ENCODE measurements around the gene ITGB1.

DNA sequence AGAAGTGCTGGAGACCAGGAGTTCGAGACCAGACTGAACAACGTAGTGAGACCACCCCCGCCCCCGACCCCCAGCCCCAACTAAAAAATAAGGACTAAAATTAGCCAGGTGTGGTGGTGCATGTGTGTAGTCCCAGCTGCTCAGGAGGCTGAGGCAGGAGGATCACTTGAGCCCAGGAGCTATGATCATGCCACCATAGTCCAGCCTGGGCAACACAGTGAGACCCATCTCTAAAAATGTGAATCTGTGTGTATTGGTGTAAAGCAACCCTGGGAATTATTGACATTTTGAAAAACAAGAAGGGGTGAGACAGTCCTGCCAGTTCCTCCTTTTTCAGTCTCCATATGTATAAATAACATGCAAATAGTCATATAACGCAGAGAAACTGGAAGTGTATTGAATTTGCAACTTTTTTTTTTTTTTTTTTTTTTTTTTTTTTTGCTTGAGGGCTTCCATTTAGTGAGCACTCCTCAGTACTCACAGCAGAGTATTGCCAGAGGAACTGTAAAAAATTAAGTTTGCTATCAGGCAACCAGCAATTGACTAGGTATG is 3.4 kb upstream of the ITGB1 start:
- TF ChIP-seq JUNB (CRISPR knock-in tag; conservative IDR thresholded peaks at IDR 0.05) (no peak), POLR2A (conservative IDR thresholded peaks at IDR 0.05) (no peak), SMARCC2 (IDR thresholded peaks at IDR 0.05; ENCODE audit: low read depth) (no peak), KDM4B (IDR thresholded peaks at IDR 0.05; ENCODE audit: borderline replicate concordance in 2 of 2, low read depth in 1 of 2) (no peak), KDM1A (IDR thresholded peaks at IDR 0.05) (no peak), ELF4 (CRISPR knock-in tag; IDR thresholded peaks at IDR 0.05) (no peak)
- TF ChIP-seq, protein P1, sequence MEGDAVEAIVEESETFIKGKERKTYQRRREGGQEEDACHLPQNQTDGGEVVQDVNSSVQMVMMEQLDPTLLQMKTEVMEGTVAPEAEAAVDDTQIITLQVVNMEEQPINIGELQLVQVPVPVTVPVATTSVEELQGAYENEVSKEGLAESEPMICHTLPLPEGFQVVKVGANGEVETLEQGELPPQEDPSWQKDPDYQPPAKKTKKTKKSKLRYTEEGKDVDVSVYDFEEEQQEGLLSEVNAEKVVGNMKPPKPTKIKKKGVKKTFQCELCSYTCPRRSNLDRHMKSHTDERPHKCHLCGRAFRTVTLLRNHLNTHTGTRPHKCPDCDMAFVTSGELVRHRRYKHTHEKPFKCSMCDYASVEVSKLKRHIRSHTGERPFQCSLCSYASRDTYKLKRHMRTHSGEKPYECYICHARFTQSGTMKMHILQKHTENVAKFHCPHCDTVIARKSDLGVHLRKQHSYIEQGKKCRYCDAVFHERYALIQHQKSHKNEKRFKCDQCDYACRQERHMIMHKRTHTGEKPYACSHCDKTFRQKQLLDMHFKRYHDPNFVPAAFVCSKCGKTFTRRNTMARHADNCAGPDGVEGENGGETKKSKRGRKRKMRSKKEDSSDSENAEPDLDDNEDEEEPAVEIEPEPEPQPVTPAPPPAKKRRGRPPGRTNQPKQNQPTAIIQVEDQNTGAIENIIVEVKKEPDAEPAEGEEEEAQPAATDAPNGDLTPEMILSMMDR (IDR thresholded peaks at IDR 0.05 in 2 of 3, conservative IDR thresholded peaks at IDR 0.05 in 1 of 3; ENCODE audit: insufficient read depth in 2 of 3, low read depth in 1 of 3, low read length in 3 of 3), result no peak
- TF ChIP-seq, protein P2, sequence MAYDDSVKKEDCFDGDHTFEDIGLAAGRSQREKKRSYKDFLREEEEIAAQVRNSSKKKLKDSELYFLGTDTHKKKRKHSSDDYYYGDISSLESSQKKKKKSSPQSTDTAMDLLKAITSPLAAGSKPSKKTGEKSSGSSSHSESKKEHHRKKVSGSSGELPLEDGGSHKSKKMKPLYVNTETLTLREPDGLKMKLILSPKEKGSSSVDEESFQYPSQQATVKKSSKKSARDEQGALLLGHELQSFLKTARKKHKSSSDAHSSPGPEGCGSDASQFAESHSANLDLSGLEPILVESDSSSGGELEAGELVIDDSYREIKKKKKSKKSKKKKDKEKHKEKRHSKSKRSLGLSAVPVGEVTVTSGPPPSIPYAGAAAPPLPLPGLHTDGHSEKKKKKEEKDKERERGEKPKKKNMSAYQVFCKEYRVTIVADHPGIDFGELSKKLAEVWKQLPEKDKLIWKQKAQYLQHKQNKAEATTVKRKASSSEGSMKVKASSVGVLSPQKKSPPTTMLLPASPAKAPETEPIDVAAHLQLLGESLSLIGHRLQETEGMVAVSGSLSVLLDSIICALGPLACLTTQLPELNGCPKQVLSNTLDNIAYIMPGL (CRISPR knock-in tag; IDR thresholded peaks at IDR 0.05), result no peak
- TF ChIP-seq, protein P3, sequence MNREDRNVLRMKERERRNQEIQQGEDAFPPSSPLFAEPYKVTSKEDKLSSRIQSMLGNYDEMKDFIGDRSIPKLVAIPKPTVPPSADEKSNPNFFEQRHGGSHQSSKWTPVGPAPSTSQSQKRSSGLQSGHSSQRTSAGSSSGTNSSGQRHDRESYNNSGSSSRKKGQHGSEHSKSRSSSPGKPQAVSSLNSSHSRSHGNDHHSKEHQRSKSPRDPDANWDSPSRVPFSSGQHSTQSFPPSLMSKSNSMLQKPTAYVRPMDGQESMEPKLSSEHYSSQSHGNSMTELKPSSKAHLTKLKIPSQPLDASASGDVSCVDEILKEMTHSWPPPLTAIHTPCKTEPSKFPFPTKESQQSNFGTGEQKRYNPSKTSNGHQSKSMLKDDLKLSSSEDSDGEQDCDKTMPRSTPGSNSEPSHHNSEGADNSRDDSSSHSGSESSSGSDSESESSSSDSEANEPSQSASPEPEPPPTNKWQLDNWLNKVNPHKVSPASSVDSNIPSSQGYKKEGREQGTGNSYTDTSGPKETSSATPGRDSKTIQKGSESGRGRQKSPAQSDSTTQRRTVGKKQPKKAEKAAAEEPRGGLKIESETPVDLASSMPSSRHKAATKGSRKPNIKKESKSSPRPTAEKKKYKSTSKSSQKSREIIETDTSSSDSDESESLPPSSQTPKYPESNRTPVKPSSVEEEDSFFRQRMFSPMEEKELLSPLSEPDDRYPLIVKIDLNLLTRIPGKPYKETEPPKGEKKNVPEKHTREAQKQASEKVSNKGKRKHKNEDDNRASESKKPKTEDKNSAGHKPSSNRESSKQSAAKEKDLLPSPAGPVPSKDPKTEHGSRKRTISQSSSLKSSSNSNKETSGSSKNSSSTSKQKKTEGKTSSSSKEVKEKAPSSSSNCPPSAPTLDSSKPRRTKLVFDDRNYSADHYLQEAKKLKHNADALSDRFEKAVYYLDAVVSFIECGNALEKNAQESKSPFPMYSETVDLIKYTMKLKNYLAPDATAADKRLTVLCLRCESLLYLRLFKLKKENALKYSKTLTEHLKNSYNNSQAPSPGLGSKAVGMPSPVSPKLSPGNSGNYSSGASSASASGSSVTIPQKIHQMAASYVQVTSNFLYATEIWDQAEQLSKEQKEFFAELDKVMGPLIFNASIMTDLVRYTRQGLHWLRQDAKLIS (CRISPR knock-in tag; IDR thresholded peaks at IDR 0.05), result no peak
- TF ChIP-seq, protein P4, sequence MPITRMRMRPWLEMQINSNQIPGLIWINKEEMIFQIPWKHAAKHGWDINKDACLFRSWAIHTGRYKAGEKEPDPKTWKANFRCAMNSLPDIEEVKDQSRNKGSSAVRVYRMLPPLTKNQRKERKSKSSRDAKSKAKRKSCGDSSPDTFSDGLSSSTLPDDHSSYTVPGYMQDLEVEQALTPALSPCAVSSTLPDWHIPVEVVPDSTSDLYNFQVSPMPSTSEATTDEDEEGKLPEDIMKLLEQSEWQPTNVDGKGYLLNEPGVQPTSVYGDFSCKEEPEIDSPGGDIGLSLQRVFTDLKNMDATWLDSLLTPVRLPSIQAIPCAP (CRISPR knock-in tag; IDR thresholded peaks at IDR 0.05; ENCODE audit: borderline replicate concordance), result no peak
